GM19025 (cell line): ENCODE measurements around the gene EGFR.
"Not testable (repeated sequence)": the region's sequence is repeated elsewhere in the genome, so short reads cannot be mapped to it uniquely, and the experiment has no call there.

Source experiments
- ATAC-seq: cut with Tn5 transposase; IDR thresholded peaks from one replicate; pipeline ENCODE4 v1.9.1; 2021; ENCODE audit warnings: mild to moderate bottlenecking, low read depth, moderate library complexity; ENCODE audit not compliant: unreplicated experiment

Gene EGFR

DNA sequence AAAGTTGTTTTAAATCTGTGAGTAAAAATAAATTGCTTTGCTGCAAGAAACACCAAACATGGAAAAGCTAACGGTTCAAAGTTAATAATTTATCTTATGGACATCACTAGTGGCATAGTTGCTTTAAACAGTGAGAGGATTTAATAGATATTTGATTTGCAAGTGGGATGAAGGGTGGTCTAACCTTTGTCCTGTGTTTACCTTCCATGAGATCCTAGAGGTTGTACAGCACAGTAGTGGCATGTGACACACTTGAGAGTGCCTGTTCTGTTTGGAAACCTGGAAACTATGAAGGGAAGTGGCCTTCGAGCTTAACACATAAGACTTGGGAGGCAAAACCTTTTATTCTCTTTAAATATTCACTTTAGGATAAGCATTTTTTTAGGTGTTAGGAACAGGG, 16.0 kb downstream of the EGFR start:
- no peak for ATAC-seq

DNA sequence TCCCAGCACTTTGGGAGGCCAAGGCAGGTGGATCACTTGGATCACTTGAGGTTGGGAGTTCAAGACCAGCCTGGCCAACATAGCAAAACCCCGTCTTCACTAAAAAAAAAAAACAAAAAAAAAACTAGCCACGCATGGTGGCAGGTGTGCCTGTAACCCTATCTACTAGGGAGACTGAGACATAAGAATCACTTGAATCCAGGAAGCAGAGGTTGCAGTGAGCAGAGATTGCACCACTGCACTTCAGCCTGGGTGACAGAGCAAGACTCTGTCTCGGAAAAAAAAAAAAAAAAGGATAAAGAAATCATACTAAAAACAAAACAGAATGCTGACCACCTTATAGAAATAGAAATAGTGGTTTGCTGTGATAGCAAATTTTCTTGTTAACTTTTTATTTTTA, 16.6 kb downstream of the EGFR start:
- not testable (repeated sequence) for ATAC-seq

DNA sequence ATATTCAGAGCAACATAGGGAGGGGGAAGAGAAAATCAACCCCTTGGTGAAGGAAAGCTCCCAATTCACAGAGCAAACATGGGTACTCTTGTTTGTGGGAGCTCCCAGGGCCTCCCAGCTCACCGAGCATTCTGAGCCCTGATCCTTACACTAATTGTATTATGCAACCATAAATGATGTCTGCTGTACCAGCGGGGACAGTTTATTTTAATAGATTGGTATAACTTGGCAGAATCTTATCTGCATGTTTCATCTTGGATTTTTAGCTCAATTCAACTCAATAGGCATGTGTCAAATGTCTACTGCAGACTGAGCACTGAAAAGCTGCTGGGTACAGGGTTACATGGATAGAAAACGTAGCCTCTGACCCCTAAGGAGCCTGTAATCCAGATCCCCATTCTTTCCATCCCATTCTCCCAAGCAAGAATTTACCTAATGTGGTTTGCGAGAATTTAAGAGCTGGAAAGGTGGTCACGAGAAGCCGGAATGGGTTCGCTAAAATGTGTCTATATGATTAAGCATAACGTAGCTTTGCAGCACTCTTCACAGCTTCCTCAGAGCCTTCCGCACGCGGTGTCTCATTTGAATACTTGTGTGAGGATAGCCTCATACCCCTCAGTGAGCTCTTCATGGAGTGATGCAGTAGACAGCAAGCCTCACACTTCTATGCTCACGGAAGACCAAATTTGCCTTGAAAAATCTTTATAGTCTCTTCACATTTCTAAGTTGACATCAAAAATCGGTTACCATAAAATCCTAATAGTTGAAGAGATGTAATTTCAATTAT, 18.3 kb downstream of the EGFR start:
- no peak for ATAC-seq

DNA sequence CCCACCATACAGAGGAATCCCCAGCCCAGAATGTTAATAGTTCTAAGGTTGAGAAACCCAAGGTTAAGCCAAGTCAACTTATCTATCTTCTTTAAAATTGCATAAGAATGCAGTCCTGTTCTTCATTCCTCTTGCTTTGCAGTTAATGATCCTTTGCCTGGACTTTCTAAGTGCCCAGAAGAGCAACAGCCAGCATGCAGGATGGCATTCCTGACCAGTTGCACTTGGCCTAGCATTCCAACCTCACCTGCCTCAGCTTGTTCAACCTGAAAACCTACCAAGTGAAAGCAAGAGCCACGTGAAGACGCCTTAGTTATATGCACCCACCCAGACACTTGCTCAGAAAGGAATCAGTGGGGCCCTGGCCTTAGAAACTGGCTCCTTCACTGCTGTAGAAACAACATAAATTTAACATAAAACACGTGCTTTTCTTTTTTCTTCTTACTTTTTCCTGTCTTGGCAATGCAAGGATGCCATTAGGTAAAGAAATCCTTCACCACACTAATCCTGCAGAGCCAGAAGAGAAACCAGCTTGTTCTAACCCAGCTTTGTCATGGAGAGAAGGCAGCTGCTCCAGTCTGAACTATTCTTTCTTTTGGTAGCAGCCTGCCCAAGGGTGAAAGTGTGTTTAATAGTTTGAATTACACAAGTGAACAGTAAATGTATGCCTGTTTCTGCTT, 25.0 kb downstream of the EGFR start:
- no peak for ATAC-seq

DNA sequence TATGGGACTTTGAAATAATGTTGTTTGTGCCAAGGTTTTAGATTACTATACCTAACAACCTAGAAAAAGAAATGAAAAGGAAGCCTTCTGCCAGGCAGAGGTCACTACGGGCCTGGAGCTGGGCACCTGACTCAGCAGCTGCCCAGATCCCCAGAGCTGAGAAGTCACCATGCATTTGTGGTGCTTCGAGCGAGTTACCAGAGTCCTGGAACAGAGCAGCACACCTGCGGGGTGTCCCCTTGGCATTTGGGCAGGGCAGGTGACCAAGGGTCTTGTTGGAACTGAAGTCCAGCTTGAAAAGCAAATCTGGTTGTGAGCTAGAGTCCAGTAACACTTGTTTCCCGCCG, 25.5 kb downstream of the EGFR start:
- ATAC-seq = no peak

DNA sequence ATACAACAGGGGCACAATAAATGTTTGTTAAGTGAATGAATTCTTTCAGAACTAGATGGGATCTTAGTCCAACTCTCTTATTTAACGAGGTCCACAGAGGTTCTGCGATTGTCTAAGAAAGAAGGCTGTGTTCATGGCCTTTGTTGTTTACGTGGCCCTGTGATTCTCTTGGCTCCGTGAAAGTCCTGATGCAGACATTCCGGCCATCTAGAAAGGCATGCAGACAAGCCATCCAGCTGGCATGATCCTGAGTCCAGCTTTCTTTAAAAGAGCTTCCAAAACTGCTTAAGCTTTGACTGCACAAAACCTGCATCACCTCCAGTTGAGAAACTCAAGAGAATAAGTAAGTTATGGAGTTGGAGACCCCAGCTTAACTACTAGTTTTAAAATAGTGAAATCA, 26.0 kb downstream of the EGFR start:
- no peak for ATAC-seq

DNA sequence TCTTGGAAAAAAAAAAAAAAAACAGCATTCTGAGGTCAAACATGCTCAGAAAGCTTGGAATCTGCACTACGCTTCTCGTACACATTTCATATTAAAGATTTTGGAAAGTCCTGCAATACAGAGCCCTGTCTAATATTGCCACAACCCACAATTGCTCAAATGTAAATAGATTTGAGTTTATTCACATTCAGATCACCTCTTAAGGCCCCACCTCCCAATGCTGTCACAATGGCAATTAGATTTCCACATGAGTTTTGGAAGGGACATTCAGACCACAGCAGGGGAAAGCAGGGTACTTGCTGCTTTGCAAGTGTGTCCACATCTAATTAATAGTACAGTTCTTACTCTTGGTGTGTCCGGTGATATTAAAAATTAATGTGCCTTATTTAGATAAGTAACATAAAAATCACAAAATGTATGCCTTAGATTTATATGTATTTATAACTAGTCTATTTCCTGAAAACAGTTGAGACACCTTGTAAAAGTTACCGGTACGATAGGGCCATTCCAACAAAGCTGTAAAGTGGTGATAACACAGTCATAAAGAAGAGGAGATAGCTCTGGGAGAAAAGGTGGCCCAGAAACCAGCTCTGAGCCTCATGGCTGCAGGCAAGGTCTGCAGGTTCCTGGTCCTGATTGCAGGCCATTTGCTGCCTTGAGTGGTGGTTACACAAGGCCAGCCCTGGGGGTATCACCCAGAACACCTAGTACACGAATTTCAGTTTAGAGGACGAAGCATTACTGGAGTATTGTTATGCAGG, 27.9 kb downstream of the EGFR start:
- no peak for ATAC-seq

DNA sequence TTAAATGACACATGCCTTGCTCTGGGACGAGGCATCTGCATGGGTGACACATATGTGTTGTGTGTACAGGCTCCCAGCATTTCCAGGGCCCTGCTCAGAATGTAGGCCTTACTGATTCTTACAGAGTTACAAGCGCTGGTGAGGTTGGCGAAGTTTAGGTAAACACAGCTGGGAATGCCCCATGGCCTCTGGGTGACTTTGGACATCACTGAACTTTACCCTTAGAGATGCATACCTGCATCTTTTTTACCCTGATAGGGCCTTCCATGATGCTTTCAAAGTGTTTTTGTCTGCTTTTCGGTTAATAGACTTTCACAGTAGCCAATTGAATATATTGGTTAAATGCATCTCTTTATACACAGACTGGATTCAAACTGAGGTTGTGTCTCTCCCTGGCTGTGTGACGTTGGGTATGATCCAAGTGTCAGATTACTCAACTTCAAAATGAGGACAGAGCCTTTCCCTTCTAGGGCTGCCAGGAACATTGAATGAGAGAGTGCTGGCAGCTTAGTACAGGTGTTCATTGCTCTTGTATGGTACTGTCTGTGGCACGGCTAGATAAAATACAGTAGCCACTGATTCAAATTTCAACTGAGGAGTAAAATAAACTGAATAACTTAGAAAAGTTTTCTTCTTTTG, 29.5 kb downstream of the EGFR start:
- no peak for ATAC-seq

DNA sequence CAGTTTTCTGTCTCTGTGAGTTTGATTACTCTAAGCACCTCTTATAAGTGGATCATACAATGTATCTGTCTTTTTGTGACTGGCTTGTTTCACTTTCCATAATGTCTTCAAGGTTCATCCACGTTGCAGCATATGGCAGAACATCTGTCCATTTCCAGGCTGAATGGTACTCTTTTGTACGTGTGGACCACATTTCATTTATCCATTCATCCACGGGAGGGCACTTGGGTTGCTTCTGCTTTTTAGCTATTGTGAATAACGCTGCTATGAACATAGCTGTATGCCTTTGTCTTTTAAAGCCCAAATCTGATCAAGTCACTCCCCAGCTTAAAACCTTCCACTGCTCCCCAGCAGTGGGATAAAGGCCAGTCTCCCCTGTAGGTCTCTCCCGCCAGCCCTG, 31.5 kb downstream of the EGFR start:
- no peak for ATAC-seq

DNA sequence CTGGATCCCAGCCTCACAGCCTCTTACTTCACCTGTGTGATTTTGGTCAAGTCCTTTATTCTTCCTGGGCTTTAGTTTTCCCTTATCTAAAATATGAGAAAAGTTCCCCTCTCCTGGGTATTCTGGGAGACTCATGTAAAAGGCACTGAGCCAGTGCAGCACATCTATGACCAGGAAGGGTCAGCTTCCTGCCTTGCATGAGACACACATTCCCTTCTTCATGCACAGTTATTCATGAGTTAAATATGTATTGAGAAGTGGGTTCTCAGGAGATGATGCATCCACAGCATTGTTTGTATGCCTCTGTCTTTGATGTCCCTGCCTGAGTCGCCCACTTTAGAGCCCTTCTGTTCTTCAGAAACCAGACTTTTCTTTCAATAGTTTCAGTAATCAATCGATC, 33.3 kb downstream of the EGFR start:
- ATAC-seq = no peak

DNA sequence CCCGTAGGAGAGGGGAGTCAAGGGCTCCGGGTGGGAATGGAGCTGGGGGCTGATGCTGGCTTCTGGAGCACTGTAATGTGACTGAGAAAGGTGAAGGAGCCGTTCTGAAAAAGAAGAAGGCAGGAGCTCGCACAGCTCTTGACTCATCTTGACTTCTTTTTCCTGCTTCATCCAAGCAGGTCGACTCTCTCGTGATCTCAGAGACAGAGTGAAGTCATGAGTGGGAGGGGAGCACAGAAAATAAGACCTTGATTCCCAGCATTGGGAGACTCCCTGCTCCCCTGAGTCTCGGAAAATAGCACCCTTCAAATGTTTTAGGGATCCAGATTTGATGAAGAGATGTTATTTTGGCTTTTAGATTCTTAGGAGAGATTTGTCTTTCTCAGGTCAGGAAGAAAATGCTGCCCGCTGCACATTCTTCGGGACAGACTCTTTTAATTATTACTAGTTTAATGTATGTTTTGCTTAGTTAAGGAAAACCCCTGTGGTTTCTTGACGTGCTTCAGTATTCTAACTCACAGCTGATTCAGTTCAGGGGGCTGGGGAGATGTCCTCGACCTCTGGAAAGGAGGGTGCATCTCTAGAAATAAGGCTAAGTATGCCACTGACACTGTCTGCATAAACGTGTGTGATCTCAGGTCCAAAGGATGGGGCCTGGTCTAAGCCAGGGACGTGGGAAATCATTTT, 34.1 kb downstream of the EGFR start:
- no peak for ATAC-seq

DNA sequence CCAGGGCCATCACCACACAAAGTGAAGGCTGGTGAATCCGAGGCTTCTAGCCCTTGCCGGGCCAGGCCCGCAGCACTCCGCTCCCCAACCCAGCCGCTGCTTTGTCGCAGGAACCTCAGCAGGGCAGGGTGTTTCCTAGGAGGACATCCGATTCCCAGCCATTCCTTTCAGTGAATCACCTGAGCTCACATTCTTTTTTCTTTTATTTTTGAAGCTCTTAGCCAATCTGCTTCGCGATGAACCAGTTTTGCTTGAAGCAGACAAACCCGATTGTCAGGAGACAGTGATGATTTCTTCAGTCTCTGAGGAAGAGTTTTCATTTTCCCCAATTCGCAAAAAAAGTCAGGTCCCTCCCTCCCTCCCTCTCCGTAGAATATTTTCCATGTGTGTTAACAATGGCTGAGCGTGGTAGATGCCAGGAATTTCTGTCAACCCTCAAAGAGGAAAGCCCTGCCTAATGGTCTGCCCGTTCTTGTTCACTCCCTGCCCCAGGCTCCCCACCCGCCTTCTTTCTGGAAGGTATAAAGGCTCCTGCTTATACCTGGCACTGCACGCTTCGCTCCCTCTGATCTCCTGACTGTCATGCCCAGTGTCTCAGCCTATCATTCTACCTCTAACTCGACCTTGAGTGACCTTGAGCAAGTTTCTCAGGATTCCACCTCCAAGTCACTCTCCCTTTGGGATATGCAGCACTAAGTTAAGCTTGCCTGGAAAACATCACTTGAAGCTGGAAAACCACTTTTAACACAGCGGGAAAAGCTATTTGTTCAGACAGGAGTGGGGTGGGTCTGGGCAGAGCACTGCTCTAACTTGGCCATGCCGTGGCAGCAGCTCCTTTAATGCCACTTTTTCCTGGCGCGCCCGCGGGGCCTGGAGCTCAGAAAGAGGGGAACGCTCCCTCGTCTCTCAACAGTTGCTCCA, 35.1 kb downstream of the EGFR start:
- no peak for ATAC-seq

DNA sequence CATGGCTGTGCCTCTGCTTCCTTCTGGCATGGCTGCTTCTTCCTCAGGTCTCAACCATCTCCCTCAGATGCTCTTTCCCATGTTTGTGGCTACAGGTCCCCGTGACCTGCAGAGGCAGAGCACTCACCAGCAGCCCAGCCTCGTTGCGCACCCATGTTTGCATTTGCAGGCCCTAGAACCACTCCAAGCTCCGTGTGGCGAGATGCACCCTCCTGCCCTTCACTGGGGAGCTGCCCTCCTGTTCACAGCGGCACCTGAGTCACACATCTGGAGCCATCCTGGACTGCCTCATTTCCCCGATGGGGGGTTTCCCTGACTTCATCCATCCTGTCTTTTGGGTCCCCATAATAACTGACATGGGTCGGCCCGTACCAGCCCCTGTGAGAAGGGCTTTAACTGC, 35.9 kb downstream of the EGFR start:
- no peak for ATAC-seq

DNA sequence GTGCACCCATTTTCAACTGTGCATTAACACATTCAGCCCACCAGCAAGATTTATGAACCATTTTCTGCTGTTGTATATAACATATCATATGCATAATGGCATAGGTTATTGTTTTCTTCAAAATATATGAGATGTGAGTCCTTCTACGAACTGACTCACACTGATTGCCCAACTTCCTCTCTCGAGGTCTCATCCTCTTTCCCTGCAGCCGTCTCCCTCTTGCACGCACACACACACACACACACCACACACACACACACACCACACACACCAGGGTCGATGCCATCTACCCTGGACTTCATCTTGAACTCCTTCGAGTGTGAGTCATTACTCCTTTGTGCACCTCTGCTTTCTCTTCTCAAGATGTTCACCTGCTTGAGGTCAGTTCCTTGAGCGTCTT, 36.7 kb downstream of the EGFR start:
- no peak for ATAC-seq

DNA sequence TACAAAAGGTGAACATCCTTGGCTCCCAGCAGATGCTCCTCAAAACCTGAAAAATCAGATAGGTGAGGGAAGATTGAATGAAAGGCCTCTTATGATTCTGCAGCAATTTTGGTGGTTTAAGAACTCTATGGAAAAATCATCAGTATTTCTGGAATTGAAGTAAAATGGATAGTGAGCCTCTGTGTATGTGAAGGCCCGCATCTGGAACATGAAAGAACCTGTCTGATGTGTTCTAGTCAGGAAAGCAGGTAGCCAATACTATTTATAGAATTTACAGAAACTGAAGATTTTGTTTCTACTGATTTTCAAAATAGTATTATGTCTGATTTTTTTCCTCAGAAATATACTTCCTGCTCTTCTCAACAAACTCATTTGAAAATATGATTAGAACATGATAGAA, 37.3 kb downstream of the EGFR start:
- no peak for ATAC-seq

DNA sequence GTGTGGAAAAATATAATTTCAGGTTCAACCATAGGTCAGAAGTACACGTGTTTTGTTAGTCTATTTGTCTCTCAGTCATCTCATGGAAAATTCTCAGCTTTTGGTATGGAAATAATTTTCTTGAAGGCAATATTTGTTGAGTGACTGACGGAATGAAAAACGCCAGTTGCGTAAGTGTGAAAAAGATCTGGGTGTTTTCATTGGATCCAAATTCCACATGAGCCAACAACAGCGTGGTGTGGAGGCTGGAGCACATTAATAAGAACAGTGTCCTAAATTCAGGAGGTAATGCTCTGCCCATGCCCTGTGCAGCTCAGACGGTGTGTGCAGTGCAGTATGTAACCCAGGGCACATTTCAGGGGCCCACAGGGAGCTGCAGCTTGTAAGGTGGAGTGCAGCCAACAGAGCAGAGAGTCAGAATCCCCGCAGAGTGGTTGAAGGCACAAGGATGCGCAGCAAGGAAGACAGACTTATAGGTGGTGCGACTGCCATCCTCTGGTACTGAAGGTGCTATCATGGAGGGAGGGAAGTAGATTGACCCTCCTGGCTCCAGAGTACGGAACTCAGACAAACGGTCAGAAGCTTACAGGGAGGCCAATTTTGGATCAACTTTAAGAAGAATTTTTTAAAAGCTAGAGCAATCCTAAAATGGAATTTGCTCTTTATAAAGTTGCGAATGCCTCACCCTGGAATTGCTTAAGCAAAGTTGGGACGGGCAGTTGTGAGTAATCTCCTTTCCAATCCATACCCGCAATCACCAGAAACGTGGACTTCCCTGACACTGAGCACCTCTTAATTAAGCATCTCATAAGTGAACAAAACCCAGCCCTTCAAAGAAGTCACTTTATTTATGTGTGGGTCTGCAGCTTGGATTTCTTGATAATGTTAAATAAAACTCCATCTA, 38.0 kb downstream of the EGFR start:
- ATAC-seq = no peak

DNA sequence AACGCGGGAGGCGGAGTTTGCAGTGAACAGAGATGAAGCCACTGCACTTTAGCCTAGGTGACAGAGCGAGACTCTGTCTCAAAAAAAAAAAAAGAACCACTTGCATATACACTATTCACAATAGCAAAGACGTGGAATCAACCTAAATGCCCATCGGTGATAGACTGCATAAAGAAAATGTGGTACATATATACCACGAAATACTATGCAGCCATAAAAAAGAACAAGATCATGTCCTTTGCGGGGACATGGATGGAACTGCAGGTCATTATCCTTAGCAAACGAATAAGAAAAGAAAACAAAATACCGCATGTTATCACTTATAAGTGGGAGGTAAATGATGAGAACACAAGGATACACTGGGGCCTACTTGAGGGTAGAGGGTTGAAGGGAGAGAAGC, 39.5 kb downstream of the EGFR start:
- no peak for ATAC-seq

DNA sequence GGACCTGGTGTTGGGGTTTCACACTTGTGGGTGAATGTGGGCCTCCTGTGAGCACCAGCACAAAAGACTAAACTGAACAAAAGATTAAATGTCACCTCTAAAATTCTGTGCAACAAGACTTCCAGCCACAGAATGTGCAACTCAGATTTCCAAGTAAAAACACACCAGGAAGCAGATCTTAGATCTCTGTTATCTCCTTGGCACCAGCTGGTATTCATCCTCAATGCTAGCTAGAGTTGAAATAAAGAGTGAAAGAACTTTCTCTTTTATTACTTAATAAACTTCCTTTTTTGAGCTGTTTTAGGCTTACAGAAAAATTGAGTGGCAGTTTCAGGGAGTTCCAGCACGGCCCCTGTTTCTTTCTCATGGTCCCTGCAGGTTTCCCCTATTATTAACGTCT, 40.2 kb downstream of the EGFR start:
- no peak for ATAC-seq

DNA sequence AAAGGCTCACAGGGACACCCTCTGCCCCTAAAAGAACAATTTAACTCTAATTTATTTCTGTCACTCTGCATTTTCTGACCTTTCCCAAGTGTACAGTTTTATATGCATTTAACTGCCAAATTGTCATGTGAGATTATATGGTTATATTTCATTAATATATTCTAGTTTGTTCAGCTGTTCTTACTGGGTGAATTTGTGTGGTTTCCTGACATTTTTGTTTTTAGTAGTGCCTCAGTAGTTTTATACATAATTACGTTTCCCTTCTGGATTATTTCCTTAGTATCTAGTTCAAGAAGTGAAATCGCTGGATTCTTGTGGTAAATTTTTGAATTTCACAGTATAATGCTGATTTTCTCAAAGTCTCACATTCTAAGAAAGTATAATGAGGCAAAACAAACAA, 41.3 kb downstream of the EGFR start:
- no peak for ATAC-seq
